ENCODE measurements around the gene CNNM3.

- no peak for TF ChIP-seq POLR2A (IDR thresholded peaks at IDR 0.05)
- TF ChIP-seq, protein P1, sequence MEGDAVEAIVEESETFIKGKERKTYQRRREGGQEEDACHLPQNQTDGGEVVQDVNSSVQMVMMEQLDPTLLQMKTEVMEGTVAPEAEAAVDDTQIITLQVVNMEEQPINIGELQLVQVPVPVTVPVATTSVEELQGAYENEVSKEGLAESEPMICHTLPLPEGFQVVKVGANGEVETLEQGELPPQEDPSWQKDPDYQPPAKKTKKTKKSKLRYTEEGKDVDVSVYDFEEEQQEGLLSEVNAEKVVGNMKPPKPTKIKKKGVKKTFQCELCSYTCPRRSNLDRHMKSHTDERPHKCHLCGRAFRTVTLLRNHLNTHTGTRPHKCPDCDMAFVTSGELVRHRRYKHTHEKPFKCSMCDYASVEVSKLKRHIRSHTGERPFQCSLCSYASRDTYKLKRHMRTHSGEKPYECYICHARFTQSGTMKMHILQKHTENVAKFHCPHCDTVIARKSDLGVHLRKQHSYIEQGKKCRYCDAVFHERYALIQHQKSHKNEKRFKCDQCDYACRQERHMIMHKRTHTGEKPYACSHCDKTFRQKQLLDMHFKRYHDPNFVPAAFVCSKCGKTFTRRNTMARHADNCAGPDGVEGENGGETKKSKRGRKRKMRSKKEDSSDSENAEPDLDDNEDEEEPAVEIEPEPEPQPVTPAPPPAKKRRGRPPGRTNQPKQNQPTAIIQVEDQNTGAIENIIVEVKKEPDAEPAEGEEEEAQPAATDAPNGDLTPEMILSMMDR (IDR thresholded peaks at IDR 0.05) = no peak
- TF ChIP-seq POLR2AphosphoS5 (IDR thresholded peaks at IDR 0.05; ENCODE audit: insufficient read depth in 1 of 2, low read depth in 1 of 2) = no peak
Measured at GRCh38 chr2:96773922-96774321, 42.1 kb upstream of the CNNM3 start.
